Thoracic aorta (tissue), 2 donors: ENCODE measurements around the gene B4GALNT4. TPM values are rescaled to one million over a fixed set of nuclear protein-coding genes. Genes with fewer than 3 reads are reported as not detected.
"Not testable (repeated sequence)": the region's sequence is repeated elsewhere in the genome, so short reads cannot be mapped to it uniquely, and the experiment has no call there.

Experiments used
- ATAC-seq: fragments of 150-250 bp; one replicate; pipeline ENCODE4 v1.8.0; 2017; ENCODE audit warnings: low read depth; ENCODE audit not compliant: insufficient number of reproducible peaks, low FRiP score
- DNase-seq: peaks from one replicate; pipeline ENCODE4 v3.0.0-alpha.2; 2020; ENCODE audit warnings: low spot score
- H3K27ac ChIP-seq, 2 donors: fragments of 200-600 bp; sonication (generic); 1 replicate in 1 of 2; 2 replicates in 1 of 2; pipeline ENCODE4 v1.5.1; 2016; ENCODE audit warnings: mild to moderate bottlenecking in 2 of 2, moderate library complexity in 2 of 2
- H3K27me3 ChIP-seq: fragments of 200-600 bp; sonication (generic); replicated peaks from 2 replicates; pipeline ENCODE4 v1.6.0; 2016; ENCODE audit warnings: mild to moderate bottlenecking; ENCODE audit not compliant: insufficient read depth
- H3K36me3 ChIP-seq: fragments of 200-600 bp; sonication (generic); one replicate; pipeline ENCODE4 v1.5.1; 2016
- H3K4me1 ChIP-seq, 2 donors: fragments of 200-600 bp; sonication (generic); 1 replicate in 1 of 2; 2 replicates in 1 of 2; pipeline versions ENCODE4 v1.5.1 to v1.6.0; 2016; ENCODE audit warnings: low read depth in 2 of 2, mild to moderate bottlenecking in 1 of 2; ENCODE audit not compliant: control insufficient read depth in 1 of 2
- H3K4me3 ChIP-seq: fragments of 200-600 bp; sonication (generic); 2 replicates; pipeline ENCODE4 v1.5.1; 2016; ENCODE audit warnings: mild to moderate bottlenecking
- H3K9me3 ChIP-seq: fragments of 200-600 bp; sonication (generic); 2 replicates; pipeline ENCODE4 v1.5.1; 2016
- total RNA-seq, 2 donors: library from RNA; depleted of rRNA; stranded (reverse); fragments of >200 nt; gene quantifications; one replicate each; pipeline versions ENCODE4 v1.1.0 to v1.2.3, GENCODE V29; 2016
- TF ChIP-seq, protein P1 (sequence below): fragments of 200-600 bp; sonication (generic); IDR thresholded peaks from one replicate; pipeline ENCODE4 v1.5.1; 2019; ENCODE audit warnings: antibody characterized with exemption

The B4GALNT4 gene
- total RNA-seq, 2 donors from 2014 or later = 0.78 to 3.7 TPM

DNA sequence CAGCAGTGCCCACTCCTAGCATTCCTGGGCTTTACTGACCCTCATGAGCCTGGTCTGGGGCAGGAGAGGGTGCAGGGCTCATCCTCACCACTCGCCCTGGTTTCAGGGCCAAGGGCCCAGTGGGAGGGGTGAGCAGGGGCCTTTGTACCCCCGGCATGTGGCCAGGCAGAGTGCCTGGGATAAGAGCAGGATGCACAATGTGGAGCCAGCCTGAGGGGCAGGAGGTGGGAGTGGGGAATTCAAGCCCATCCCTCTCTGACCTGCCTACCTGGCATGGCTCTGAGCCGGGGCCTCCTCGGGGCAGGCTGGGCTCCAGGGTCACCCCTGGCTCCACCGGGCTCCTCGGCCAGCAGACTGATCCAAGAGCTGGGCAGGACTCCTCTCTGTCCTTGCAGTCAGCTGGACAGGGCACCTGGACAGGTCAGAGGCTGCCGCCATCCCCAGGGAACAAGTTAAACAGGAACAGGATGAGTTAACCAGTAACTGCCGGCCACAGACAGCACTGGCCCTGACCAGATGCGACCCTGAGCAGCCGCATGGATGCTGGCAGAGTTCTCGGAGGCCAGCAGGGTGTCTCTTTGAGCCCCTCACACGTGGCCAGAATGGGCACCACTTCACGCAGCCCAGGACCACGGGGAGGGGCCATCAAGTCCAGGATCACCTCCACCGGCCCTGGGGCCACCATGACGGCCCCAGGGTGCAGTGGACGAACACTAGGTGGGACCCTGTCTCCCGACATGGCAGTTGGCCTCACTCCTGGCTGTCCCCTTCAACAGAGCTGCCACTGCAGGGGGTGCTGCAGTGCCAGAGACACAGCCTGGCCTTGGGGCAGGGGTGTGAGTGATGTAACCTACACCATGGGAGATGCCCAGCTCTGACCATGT lies 40.5 kb downstream of the B4GALNT4 start:
- Histone ChIP-seq H3K9me3 (no peaks in the 10 kb centered on the region), H3K27me3 (no peaks in the 10 kb centered on the region), H3K36me3 (no peaks in the 10 kb centered on the region), H3K4me3 (no peak overlapping the region), H3K4me1 (peaks cover 6 to 13% of the 10 kb centered on the region in 2 donors), H3K27ac (no peak overlapping the region)
- ATAC-seq = no peak
- DNase-seq = no peak
- TF ChIP-seq, protein P1, sequence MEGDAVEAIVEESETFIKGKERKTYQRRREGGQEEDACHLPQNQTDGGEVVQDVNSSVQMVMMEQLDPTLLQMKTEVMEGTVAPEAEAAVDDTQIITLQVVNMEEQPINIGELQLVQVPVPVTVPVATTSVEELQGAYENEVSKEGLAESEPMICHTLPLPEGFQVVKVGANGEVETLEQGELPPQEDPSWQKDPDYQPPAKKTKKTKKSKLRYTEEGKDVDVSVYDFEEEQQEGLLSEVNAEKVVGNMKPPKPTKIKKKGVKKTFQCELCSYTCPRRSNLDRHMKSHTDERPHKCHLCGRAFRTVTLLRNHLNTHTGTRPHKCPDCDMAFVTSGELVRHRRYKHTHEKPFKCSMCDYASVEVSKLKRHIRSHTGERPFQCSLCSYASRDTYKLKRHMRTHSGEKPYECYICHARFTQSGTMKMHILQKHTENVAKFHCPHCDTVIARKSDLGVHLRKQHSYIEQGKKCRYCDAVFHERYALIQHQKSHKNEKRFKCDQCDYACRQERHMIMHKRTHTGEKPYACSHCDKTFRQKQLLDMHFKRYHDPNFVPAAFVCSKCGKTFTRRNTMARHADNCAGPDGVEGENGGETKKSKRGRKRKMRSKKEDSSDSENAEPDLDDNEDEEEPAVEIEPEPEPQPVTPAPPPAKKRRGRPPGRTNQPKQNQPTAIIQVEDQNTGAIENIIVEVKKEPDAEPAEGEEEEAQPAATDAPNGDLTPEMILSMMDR = no peak

- H3K9me3 ChIP-seq, H3K27me3 ChIP-seq, ATAC-seq, DNase-seq, H3K27ac ChIP-seq, H3K4me3 ChIP-seq, H3K36me3 ChIP-seq: not testable (repeated sequence)
- H3K4me1 ChIP-seq = peaks cover 6 to 11% of the 10 kb centered on the region in 2 donors
Observed at GRCh38 chr11:410711-411110, 41.4 kb downstream of the B4GALNT4 start.

GRCh38 chr11:411520-411919 lies 42.2 kb downstream of the B4GALNT4 start:
- H3K4me3 ChIP-seq, ATAC-seq, H3K27me3 ChIP-seq, H3K4me1 ChIP-seq, H3K27ac ChIP-seq, DNase-seq, H3K36me3 ChIP-seq, H3K9me3 ChIP-seq: not testable (repeated sequence)

GRCh38 chr11:412641-413119 lies 43.4 kb downstream of the B4GALNT4 start:
- DNase-seq (no peak), ATAC-seq (no peak)
- TF ChIP-seq, protein P1 = no peak
- Histone ChIP-seq H3K4me3 (no peak overlapping the region), H3K36me3 (no peaks in the 10 kb centered on the region), H3K27me3 (no peaks in the 10 kb centered on the region), H3K4me1 (peaks cover 0 to 13% of the 10 kb centered on the region in 2 donors), H3K27ac (no peak overlapping the region), H3K9me3 (no peaks in the 10 kb centered on the region)

- no peak for DNase-seq
Observed at GRCh38 chr11:413120-414081, 44.1 kb downstream of the B4GALNT4 start.

More at GRCh38 chr11:413120-414081, 44.1 kb downstream of the B4GALNT4 start:
- TF ChIP-seq, protein P1 = no peak
- Histone ChIP-seq H3K36me3 (no peaks in the 10 kb centered on the region), H3K4me1 (peaks cover 0 to 13% of the 10 kb centered on the region in 2 donors), H3K27ac (no peak overlapping the region), H3K4me3 (no peak overlapping the region), H3K9me3 (no peaks in the 10 kb centered on the region), H3K27me3 (no peaks in the 10 kb centered on the region)
- ATAC-seq = no peak
